Measurements from ENCODE around the gene EXD3. TPM values are rescaled to one million over a fixed set of nuclear protein-coding genes. Genes with fewer than 3 reads are reported as not detected.

Gene EXD3
- total RNA-seq, 1 experiment from 2014 or later, result 1.4 TPM

Other genes starting within 250 kb of the EXD3 start
- gene ANAPC2, start 234.6 kb downstream of the EXD3 start, total RNA-seq (2014; rRNA removed; shearing (Covaris generic)), result 9.0 and 12.0 TPM in 2 replicates
- gene SSNA1, start 234.5 kb downstream of the EXD3 start, total RNA-seq (2014; rRNA removed; shearing (Covaris generic)), result 59.2 and 60.9 TPM in 2 replicates
- 8.6 and 9.3 TPM in 2 replicates for gene TPRN, start 222.4 kb downstream of the EXD3 start, total RNA-seq (2014; rRNA removed; shearing (Covaris generic))
- gene TMEM203, start 217.5 kb downstream of the EXD3 start, total RNA-seq (2014; rRNA removed; shearing (Covaris generic)), result 38.3 and 44.1 TPM in 2 replicates
- gene NDOR1, start 217.5 kb downstream of the EXD3 start, total RNA-seq (2014; rRNA removed; shearing (Covaris generic)), result 5.1 and 6.4 TPM in 2 replicates
- not detected in 2 replicates for gene RNF208, start 200.9 kb downstream of the EXD3 start, total RNA-seq (2014; rRNA removed; shearing (Covaris generic))
- gene CYSRT1, start 198.0 kb downstream of the EXD3 start, total RNA-seq (2014; rRNA removed; shearing (Covaris generic)), result 0.21 and 0.59 TPM in 2 replicates
- gene RNF224, start 195.7 kb downstream of the EXD3 start, total RNA-seq (2014; rRNA removed; shearing (Covaris generic)), result not detected in 2 replicates
- not detected in 2 replicates for gene SLC34A3, start 192.3 kb downstream of the EXD3 start, total RNA-seq (2014; rRNA removed; shearing (Covaris generic))
- 66.1 and 81.2 TPM in 2 replicates for gene TUBB4B, start 181.9 kb downstream of the EXD3 start, total RNA-seq (2014; rRNA removed; shearing (Covaris generic))
- gene STPG3, start 171.9 kb downstream of the EXD3 start, total RNA-seq (2014; rRNA removed; shearing (Covaris generic)), result not detected in 2 replicates
- 47.3 and 47.4 TPM in 2 replicates for gene NELFB, start 167.8 kb downstream of the EXD3 start, total RNA-seq (2014; rRNA removed; shearing (Covaris generic))
- gene TOR4A, start 145.4 kb downstream of the EXD3 start, total RNA-seq (2014; rRNA removed; shearing (Covaris generic)), result 0.03 and 0.13 TPM in 2 replicates
- 0.50 and 0.67 TPM in 2 replicates for gene NRARP, start 120.9 kb downstream of the EXD3 start, total RNA-seq (2014; rRNA removed; shearing (Covaris generic))
- gene NOXA1, start 231 bp upstream of the EXD3 start, total RNA-seq (2014; rRNA removed; shearing (Covaris generic)), result 0.55 and 0.75 TPM in 2 replicates
- not detected in 2 replicates for gene ENTPD8, start 18.2 kb upstream of the EXD3 start, total RNA-seq (2014; rRNA removed; shearing (Covaris generic))
- 22.4 and 25.5 TPM in 2 replicates for gene NSMF, start 36.2 kb upstream of the EXD3 start, total RNA-seq (2014; rRNA removed; shearing (Covaris generic))
- 0.29 and 0.37 TPM in 2 replicates for gene PNPLA7, start 127.2 kb upstream of the EXD3 start, total RNA-seq (2014; rRNA removed; shearing (Covaris generic))
- 83.9 and 95.9 TPM in 2 replicates for gene MRPL41, start 128.7 kb upstream of the EXD3 start, total RNA-seq (2014; rRNA removed; shearing (Covaris generic))
- 23.8 and 25.2 TPM in 2 replicates for gene DPH7, start 155.8 kb upstream of the EXD3 start, total RNA-seq (2014; rRNA removed; shearing (Covaris generic))
- 28.3 and 31.6 TPM in 2 replicates for gene ZMYND19, start 167.3 kb upstream of the EXD3 start, total RNA-seq (2014; rRNA removed; shearing (Covaris generic))
- 24.4 and 28.2 TPM in 2 replicates for gene ARRDC1, start 182.5 kb upstream of the EXD3 start, total RNA-seq (2014; rRNA removed; shearing (Covaris generic))
- 18.5 and 24.3 TPM in 2 replicates for gene EHMT1, start 195.8 kb upstream of the EXD3 start, total RNA-seq (2014; rRNA removed; shearing (Covaris generic))